HL-60 (cell line): ENCODE data around the gene LIG1.

Experiments
- CTCF ChIP-seq: IDR thresholded peaks from one replicate; pipeline ENCODE4 v1.5.1; 2011; ENCODE audit warnings: low read length, control low read depth, inconsistent platforms; ENCODE audit not compliant: insufficient read depth
- GABPA ChIP-seq: IDR thresholded peaks from 2 replicates; pipeline ENCODE4 v1.6.1; 2012; ENCODE audit warnings: low read depth
- POLR2AphosphoS5 ChIP-seq: IDR thresholded peaks from 2 replicates; pipeline ENCODE4 v1.6.1; 2012; ENCODE audit warnings: low read depth

GRCh38 chr19:48123907-48124651, 46.1 kb downstream of the LIG1 start:
- TF ChIP-seq POLR2AphosphoS5 = no peak
- TF ChIP-seq CTCF = no peak
- no peak for TF ChIP-seq GABPA
